Choroid plexus epithelial cell (primary cell): ENCODE measurements around the gene HS3ST4.

Source experiments
- DNase-seq: peaks from one replicate; pipeline ENCODE4 v3.0.0-alpha.2; 2010; ENCODE audit warnings: low read depth
- H3K4me3 ChIP-seq: 2 replicates; pipeline ENCODE4 v1.5.1; 2011; ENCODE audit warnings: low read depth, mild to moderate bottlenecking, control low read depth, low read length, moderate library complexity
- CTCF ChIP-seq: conservative IDR thresholded peaks from 2 replicates; pipeline ENCODE4 v1.5.1; 2011; ENCODE audit warnings: low read depth, mild to moderate bottlenecking, control low read depth, inconsistent platforms, low read length, moderate library complexity

Gene HS3ST4

GRCh38 chr16:26186091-26186615 lies 494.4 kb downstream of the HS3ST4 start:
- no peak for TF ChIP-seq CTCF
- no peak for DNase-seq
- no peak overlapping the region for H3K4me3 ChIP-seq
